Keratinocyte (primary cell): ENCODE data around the gene ZFPM1.

Experiments
- CTCF ChIP-seq, 3 experiments: IDR thresholded peaks in 1 of 3; conservative IDR thresholded peaks in 1 of 3; optimal IDR thresholded peaks in 1 of 3; 2 replicates in 2 of 3; 3 replicates in 1 of 3; pipeline versions ENCODE3 to v1.5.1; 2011; ENCODE audit warnings: low read length in 3 of 3, mild to moderate bottlenecking in 3 of 3, moderate library complexity in 2 of 3, control low read depth in 1 of 3, inconsistent platforms in 1 of 3; ENCODE audit not compliant: insufficient read depth in 2 of 3; ENCODE audit errors: extremely low read depth in 1 of 3
- EZH2 ChIP-seq: IDR thresholded peaks from one replicate; pipeline ENCODE4 v1.6.1; 2012; ENCODE audit warnings: inconsistent platforms, mild to moderate bottlenecking, low read length, moderate library complexity

GRCh38 chr16:88491001-88491559, 38.0 kb downstream of the ZFPM1 start:
- no peak for TF ChIP-seq CTCF (optimal IDR thresholded peaks at IDR 0.05 in 1 of 3, IDR thresholded peaks at IDR 0.05 in 1 of 3, conservative IDR thresholded peaks at IDR 0.05 in 1 of 3; ENCODE audit: extremely low read depth in 1 of 3, insufficient read depth in 2 of 3, low read length in 3 of 3)
- TF ChIP-seq EZH2: no peak
